ENCODE results near the gene USP36.

- no peak for TF ChIP-seq POLR2A (IDR thresholded peaks at IDR 0.05)
- no peak for TF ChIP-seq CTCF (IDR thresholded peaks at IDR 0.05)
Measured at GRCh38 chr17:78771758-78772382, 68.7 kb downstream of the USP36 start.
